Stimulated activated CD4-positive, alpha-beta T cell treated with anti-CD3 and anti-CD28 coated beads, TNF-alpha, amount 100 ng/mL, for 24 hours (primary cell): Measurements from ENCODE around the gene C14orf93.

Experiments used
- DNase-seq, 3 experiments: peaks; one replicate each; pipeline ENCODE4 v3.0.0-alpha.2; 2020; ENCODE audit warnings: low read depth in 3 of 3

C14orf93 gene, protein sequence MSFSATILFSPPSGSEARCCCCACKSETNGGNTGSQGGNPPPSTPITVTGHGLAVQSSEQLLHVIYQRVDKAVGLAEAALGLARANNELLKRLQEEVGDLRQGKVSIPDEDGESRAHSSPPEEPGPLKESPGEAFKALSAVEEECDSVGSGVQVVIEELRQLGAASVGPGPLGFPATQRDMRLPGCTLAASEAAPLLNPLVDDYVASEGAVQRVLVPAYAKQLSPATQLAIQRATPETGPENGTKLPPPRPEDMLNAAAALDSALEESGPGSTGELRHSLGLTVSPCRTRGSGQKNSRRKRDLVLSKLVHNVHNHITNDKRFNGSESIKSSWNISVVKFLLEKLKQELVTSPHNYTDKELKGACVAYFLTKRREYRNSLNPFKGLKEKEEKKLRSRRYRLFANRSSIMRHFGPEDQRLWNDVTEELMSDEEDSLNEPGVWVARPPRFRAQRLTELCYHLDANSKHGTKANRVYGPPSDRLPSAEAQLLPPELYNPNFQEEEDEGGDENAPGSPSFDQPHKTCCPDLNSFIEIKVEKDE

GRCh38 chr14:23009939-23010726, at the start of gene C14orf93:
C14orf93 (minus strand) TSS chr14:23010143; CDS start chr14:22999023, 11,120 bp downstream.
- peak; percentile 61 to 83 (median 64) for DNase-seq

GRCh38 chr14:23058654-23059504, 48.9 kb upstream of the C14orf93 start:
- no peak for DNase-seq

GRCh38 chr14:23057757-23058653, 48.1 kb upstream of the C14orf93 start:
- peak; percentile 73 to 89 (median 75) for DNase-seq

- peak in 2 of 3 experiments; percentile 25 to 74 for DNase-seq
Measured at GRCh38 chr14:23056956-23057756, 47.2 kb upstream of the C14orf93 start, which contains the start of gene CDH24. CDH24 (minus strand) TSS chr14:23057520; CDS start chr14:23055733, 1,787 bp downstream.

DNA sequence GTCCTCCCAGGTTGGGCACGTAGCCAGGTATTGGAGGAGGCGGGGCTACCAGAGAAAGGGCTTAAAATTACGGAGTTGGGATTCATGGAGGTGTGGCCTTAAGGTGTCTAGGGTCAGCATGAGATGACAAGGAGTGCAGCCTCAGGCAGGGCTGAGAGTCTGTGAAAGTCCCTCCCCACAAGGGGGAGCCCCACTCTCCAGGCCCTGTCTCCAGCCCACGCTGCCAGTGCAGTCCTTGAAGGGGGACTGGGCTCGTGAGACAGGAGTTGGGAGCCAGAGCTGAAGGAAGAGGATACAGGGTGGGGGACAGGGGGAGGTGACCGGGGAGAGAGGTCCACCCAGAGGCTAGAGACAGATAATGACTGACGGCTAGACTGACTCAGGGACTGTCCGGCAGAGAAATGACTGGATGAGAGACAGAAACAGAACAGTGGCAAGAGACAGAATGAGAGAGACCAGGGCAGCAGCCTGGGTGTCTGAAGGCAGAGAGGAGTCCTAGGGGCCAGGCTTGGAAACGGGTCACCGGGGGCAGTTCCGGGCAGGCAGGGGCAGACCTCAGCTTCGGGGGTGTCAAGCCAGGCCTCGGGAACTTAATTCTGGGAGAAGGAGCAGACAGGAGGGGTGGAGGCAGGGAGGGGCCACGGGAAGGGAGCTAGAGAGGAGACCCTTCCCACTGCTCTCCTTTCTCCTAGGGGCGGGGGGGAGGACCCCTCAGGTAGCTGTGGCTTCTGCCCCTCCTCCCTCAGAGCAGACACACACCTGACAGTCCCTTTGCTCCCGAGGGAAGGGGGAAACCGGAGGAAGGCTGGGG, 46.4 kb upstream of the C14orf93 start:
- peak; percentile 38 to 66 (median 44) for DNase-seq

DNA sequence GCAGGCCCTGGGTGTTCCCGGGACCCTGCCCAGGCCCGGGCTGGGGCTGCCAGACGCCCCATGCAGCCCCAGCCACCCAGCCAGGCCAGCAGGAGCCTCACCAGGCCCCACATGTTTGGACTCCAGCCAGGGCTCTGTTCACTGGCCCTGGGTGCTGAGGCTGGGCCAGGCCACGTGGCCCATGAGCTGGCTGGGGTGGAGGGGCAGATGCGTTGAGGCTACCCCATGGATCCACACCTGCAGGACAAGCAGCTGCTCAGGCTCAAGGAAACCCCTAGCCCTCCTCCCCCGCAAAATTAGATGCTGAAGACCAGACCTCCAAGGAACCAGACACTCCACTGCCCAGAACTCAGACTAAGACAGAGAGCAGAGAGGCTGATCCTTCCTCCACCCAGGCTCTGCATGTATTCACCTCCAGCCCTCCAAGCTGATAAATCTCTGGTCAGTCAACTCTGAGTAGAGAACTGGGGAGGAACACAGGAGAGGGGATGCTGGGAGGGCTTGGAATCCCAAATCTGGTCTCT, 45.7 kb upstream of the C14orf93 start:
- no peak for DNase-seq

- DNase-seq: no peak
Measured at GRCh38 chr14:23055147-23055550, 45.2 kb upstream of the C14orf93 start.

DNA sequence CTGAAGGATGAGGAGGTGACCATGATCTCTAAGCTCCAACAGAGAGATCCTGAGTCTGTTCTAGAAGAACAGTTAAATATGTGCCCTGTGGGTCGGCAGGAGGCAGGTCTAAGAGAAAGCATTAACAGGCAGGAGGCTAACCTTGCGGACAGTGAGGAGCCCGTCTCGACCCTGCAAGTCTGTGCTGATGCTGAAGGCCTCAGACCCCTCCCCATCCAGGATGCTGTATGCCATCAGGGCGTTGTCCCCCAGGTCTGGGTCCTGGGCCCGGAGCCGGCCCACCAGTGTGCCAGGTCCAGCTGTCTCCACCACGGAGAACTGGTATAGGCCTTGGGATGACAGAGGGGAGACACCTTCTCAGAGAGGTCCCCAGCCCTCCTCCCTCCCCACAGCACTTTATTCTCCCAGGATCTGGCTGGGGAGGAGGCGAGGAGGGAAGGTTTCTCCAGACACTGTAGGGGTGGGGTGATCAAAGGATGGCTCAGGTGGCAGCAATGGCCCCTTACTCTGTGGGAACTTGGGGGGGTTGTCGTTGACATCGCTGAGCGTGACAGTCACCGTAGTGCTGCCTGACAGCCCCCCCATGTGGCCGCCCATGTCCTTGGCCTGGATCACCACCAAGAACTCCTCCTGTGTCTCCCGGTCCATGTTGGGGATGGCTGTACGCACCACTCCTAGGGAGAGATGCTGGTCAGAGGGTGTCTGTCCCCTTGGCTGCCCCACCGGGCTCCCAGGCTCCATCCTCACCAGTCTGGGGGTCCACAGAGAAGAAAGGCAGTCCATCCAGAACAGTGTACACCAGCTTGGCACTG, 44.3 kb upstream of the C14orf93 start:
- DNase-seq: peak in 1 of 3 experiments; percentile 31

- DNase-seq: no peak
Measured at GRCh38 chr14:23053426-23053825, 43.5 kb upstream of the C14orf93 start.

GRCh38 chr14:23052671-23053070, 42.7 kb upstream of the C14orf93 start:
- no peak for DNase-seq

- DNase-seq: no peak
Measured at GRCh38 chr14:23052182-23052623, 42.3 kb upstream of the C14orf93 start.

GRCh38 chr14:23051141-23052057, 41.5 kb upstream of the C14orf93 start:
- no peak for DNase-seq

GRCh38 chr14:23049011-23049410, 39.1 kb upstream of the C14orf93 start:
- DNase-seq: no peak

DNA sequence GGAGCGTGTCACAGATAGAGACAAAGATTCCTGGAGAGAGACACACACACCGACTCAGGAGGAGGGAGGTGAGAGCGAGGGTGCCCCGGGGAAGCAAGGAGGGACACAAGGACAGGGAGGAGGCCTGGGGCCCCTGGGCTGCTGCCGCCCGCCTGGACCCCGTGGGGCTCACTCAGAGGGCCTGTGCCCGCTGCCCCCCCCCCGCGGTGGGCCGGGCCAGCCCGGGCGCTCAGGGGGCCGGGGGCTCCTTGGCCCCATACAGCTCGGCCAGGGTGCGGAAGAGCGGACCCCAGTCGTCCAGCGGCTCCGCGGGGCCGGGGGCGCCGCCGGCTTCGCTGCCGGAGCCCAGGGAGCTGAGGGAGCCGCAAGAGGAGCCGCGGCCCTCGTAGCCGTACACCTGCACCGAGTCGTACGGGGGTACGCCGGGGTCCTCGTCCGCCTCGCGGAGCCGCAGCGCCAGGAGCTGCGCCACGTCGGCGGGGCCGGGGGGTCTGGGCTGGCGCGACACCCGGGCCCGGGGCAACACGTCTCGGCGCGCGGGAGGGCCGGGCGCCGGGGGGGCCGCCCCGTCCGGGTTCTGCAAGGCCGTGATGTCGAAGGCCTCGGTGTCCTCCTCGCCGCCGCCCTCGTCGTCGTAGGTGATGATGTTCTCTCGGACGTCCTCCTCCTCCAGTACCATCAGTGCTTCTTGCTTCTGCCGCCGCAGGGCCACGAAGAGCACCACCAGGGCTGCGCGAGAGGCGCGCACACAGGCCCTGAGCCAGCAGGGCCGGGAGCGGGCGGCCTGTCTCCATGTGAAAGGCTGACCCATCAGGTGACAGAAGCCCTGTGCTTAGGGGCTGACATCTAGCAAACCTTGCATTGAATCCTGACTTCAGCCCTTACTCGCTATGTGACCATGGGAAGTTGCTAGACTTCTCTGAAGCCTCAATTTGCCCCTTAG, 38.1 kb upstream of the C14orf93 start:
- no peak for DNase-seq

- DNase-seq: no peak
Measured at GRCh38 chr14:23047034-23047634, 37.2 kb upstream of the C14orf93 start.
